Astrocyte (in vitro differentiated cells and primary cell): ENCODE data around the gene KCNN2. TPM values are rescaled to one million over a fixed set of nuclear protein-coding genes. Genes with fewer than 3 reads are reported as not detected.

Experiments
- DNase-seq: peaks from one replicate; pipeline ENCODE4 v3.0.0-alpha.2; 2010; ENCODE audit warnings: low read depth
- FAIRE-seq: peaks from 2 replicates; lab custom pipeline; 2011; peaks lifted over from hg19 to GRCh38; lab: Jason Lieb, UNC
- H2AFZ ChIP-seq: 2 replicates; pipeline ENCODE4 v1.6.0; 2012; ENCODE audit warnings: low read depth, low read length, inconsistent platforms
- H3K27ac ChIP-seq: 2 replicates; pipeline ENCODE4 v1.5.1; 2011; ENCODE audit warnings: low read depth, low read length, inconsistent platforms
- H3K27me3 ChIP-seq: 2 replicates; pipeline ENCODE4 v1.6.0; 2011; ENCODE audit warnings: low read length, inconsistent platforms; ENCODE audit not compliant: insufficient read depth
- H3K36me3 ChIP-seq: 2 replicates; pipeline ENCODE4 v1.5.1; 2011; ENCODE audit warnings: low read length, inconsistent platforms; ENCODE audit not compliant: insufficient read depth
- H3K4me1 ChIP-seq: 2 replicates; pipeline ENCODE4 v1.5.1; 2011; ENCODE audit warnings: low read length, inconsistent platforms; ENCODE audit not compliant: insufficient read depth
- H3K4me2 ChIP-seq: 2 replicates; pipeline ENCODE4 v1.6.0; 2012; ENCODE audit warnings: low read length, inconsistent platforms
- H3K4me3 ChIP-seq: 2 replicates; pipeline ENCODE4 v1.5.1; 2011; ENCODE audit warnings: low read depth, mild to moderate bottlenecking, low read length, inconsistent platforms; ENCODE audit not compliant: insufficient read depth
- H3K79me2 ChIP-seq: 2 replicates; pipeline ENCODE4 v1.6.0; 2012; ENCODE audit warnings: mild to moderate bottlenecking, low read length, inconsistent platforms; ENCODE audit not compliant: insufficient read depth
- H3K9ac ChIP-seq: 2 replicates; pipeline ENCODE4 v1.6.0; 2012; ENCODE audit warnings: mild to moderate bottlenecking, low read length, inconsistent platforms
- H3K9me3 ChIP-seq: 2 replicates; pipeline ENCODE4 v1.5.1; 2012; ENCODE audit warnings: low read depth, mild to moderate bottlenecking, low read length, inconsistent platforms; ENCODE audit not compliant: insufficient read depth
- H4K20me1 ChIP-seq: 2 replicates; pipeline ENCODE4 v1.6.0; 2012; ENCODE audit warnings: low read length, inconsistent platforms; ENCODE audit not compliant: insufficient read depth
- H3K27ac Mint-ChIP-seq: one replicate; pipeline ENCODE4 v1.8.0; 2021; ENCODE audit warnings: mild to moderate bottlenecking, mixed read lengths; ENCODE audit not compliant: unreplicated experiment
- H3K27me3 Mint-ChIP-seq: one replicate; pipeline ENCODE4 v1.8.0; 2021; ENCODE audit warnings: low read depth, mixed read lengths; ENCODE audit not compliant: unreplicated experiment
- H3K36me3 Mint-ChIP-seq: one replicate; pipeline ENCODE4 v1.8.0; 2021; ENCODE audit warnings: low read depth, mixed read lengths; ENCODE audit not compliant: unreplicated experiment
- H3K4me1 Mint-ChIP-seq: one replicate; pipeline ENCODE4 v1.8.0; 2021; ENCODE audit warnings: low read depth, mixed read lengths; ENCODE audit not compliant: unreplicated experiment
- H3K4me3 Mint-ChIP-seq: one replicate; pipeline ENCODE4 v1.8.0; 2021; ENCODE audit warnings: mild to moderate bottlenecking, moderate library complexity, mixed read lengths; ENCODE audit not compliant: unreplicated experiment
- H3K9me3 Mint-ChIP-seq: one replicate; pipeline ENCODE4 v1.8.0; 2021; ENCODE audit warnings: mild to moderate bottlenecking, mixed read lengths; ENCODE audit not compliant: unreplicated experiment
- CTCF ChIP-seq: IDR thresholded peaks from 2 replicates; pipeline ENCODE4 v1.5.1; 2011; ENCODE audit warnings: low read depth, mild to moderate bottlenecking, inconsistent platforms, low read length, moderate library complexity; ENCODE audit not compliant: insufficient read depth
- EZH2 ChIP-seq: IDR thresholded peaks from 2 replicates; pipeline ENCODE4 v1.6.1; 2012; ENCODE audit warnings: mild to moderate bottlenecking, low read length, inconsistent platforms; ENCODE audit not compliant: insufficient read depth
- total RNA-seq: library from RNA; stranded (reverse); gene quantifications from 2 replicates; pipeline ENCODE4 v1.2.1, GENCODE V29; 2021

The KCNN2 gene
- total RNA-seq, 1 donor from 2014 or later, result 0.32 TPM

- Histone ChIP-seq H3K79me2 (no peaks in the 10 kb centered on the region), H4K20me1 (no peaks in the 10 kb centered on the region), H3K4me3 (no peak overlapping the region), H3K9me3 (no peaks in the 10 kb centered on the region), H3K4me2 (no peak overlapping the region), H3K27me3 (no peaks in the 10 kb centered on the region), H2AFZ (no peak overlapping the region), H3K27ac (no peak overlapping the region), H3K4me1 (no peaks in the 10 kb centered on the region), H3K9ac (no peak overlapping the region), H3K36me3 (no peaks in the 10 kb centered on the region)
- Mint-ChIP-seq H3K4me3 (no peak overlapping the region), H3K4me1 (peaks cover 5% of the 10 kb centered on the region), H3K27ac (no peak overlapping the region), H3K9me3 (no peaks in the 10 kb centered on the region), H3K36me3 (no peaks in the 10 kb centered on the region), H3K27me3 (no peaks in the 10 kb centered on the region)
- TF ChIP-seq CTCF (no peak), EZH2 (no peak)
- FAIRE-seq (no peak), DNase-seq (no peak)
Observed at GRCh38 chr5:114330916-114331531, 30.8 kb upstream of the KCNN2 start.

DNA sequence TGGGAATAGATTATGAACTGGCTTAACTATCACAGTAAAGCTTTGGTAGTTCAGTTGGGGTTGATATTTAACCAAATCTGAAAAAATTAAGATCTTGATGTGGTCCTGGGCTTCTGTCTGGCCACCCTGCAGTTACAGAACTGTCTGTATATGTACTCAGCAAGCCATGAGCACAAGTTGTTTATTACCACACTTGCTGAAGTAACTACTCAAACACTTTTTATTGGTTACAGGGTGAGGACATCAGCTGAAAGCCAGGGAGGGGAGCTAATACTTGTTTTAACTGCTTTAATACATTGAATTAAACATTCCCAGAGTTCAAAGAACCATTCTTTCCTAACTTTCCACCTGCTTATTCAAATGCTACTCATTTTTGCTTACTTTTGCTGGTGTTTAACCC, 29.4 kb upstream of the KCNN2 start:
- Histone ChIP-seq H3K4me1 (no peaks in the 10 kb centered on the region), H4K20me1 (no peaks in the 10 kb centered on the region), H3K27me3 (no peaks in the 10 kb centered on the region), H3K27ac (no peak overlapping the region), H3K4me2 (no peak overlapping the region), H3K79me2 (no peaks in the 10 kb centered on the region), H3K9ac (no peak overlapping the region), H3K4me3 (no peak overlapping the region), H2AFZ (no peak overlapping the region), H3K36me3 (no peaks in the 10 kb centered on the region), H3K9me3 (no peaks in the 10 kb centered on the region)
- H3K9me3 Mint-ChIP-seq, result no peaks in the 10 kb centered on the region
- H3K27ac Mint-ChIP-seq, result no peak overlapping the region
- no peak for TF ChIP-seq EZH2
- TF ChIP-seq CTCF, result no peak
- no peaks in the 10 kb centered on the region for H3K36me3 Mint-ChIP-seq
- H3K27me3 Mint-ChIP-seq, result no peaks in the 10 kb centered on the region
- peaks cover 5% of the 10 kb centered on the region for H3K4me1 Mint-ChIP-seq
- no peak for DNase-seq
- FAIRE-seq, result no peak
- no peak overlapping the region for H3K4me3 Mint-ChIP-seq

- no peaks in the 10 kb centered on the region for H3K4me1 ChIP-seq
- Mint-ChIP-seq H3K9me3 (no peaks in the 10 kb centered on the region), H3K4me1 (peaks cover 5% of the 10 kb centered on the region), H3K4me3 (no peak overlapping the region), H3K27me3 (no peaks in the 10 kb centered on the region), H3K27ac (no peak overlapping the region), H3K36me3 (no peaks in the 10 kb centered on the region)
- no peak overlapping the region for H3K4me3 ChIP-seq
- no peak for TF ChIP-seq CTCF
- TF ChIP-seq EZH2, result no peak
- FAIRE-seq, result no peak
- no peak overlapping the region for H3K9ac ChIP-seq
- H3K4me2 ChIP-seq, result no peak overlapping the region
- H3K27ac ChIP-seq, result no peak overlapping the region
- no peaks in the 10 kb centered on the region for H3K79me2 ChIP-seq
- no peaks in the 10 kb centered on the region for H3K27me3 ChIP-seq
- no peaks in the 10 kb centered on the region for H4K20me1 ChIP-seq
- H3K36me3 ChIP-seq, result no peaks in the 10 kb centered on the region
- DNase-seq, result no peak
- no peaks in the 10 kb centered on the region for H3K9me3 ChIP-seq
- H2AFZ ChIP-seq, result no peak overlapping the region
Observed at GRCh38 chr5:114332925-114333324, 28.9 kb upstream of the KCNN2 start.
